ENCODE results near the gene TAF8. TPM values are rescaled to one million over a fixed set of nuclear protein-coding genes. Genes with fewer than 3 reads are reported as not detected.

Gene TAF8
- total RNA-seq, 1 donor from 2014 or later, result 4.8 TPM

- no peak for DNase-seq
Observed at GRCh38 chr6:42125663-42126062, 75.3 kb downstream of the TAF8 start.

GRCh38 chr6:42128460-42129359 is 78.4 kb downstream of the TAF8 start:
- DNase-seq, result no peak

GRCh38 chr6:42129360-42129676 is 79.0 kb downstream of the TAF8 start:
- DNase-seq, result no peak

- DNase-seq, result no peak
Observed at GRCh38 chr6:42131531-42131930, 81.2 kb downstream of the TAF8 start.

- no peak for DNase-seq
Observed at GRCh38 chr6:42133926-42134325, 83.6 kb downstream of the TAF8 start.

GRCh38 chr6:42135161-42135560 is 84.8 kb downstream of the TAF8 start:
- no peak for DNase-seq

GRCh38 chr6:42135722-42136121 is 85.4 kb downstream of the TAF8 start:
- no peak for DNase-seq

- no peak for DNase-seq
Observed at GRCh38 chr6:42136508-42137193, 86.3 kb downstream of the TAF8 start.

Small RNA genes lying within 50 kb of the gene (small RNA-seq; reads per million reads assigned to genes)
- not detected for gene RNU6-761P

Other genes starting within 250 kb of the TAF8 start
- gene USP49, start 155.1 kb upstream of the TAF8 start, total RNA-seq, result 12.5 TPM
- 15.9 TPM for gene MED20, start 129.4 kb upstream of the TAF8 start, total RNA-seq
- 14.0 TPM for gene BYSL, start 129.0 kb upstream of the TAF8 start, total RNA-seq
- gene CCND3, start 108.7 kb upstream of the TAF8 start, total RNA-seq, result 19.2 TPM
- not detected for gene C6orf132, start 92.1 kb downstream of the TAF8 start, total RNA-seq
- 2.2 TPM for gene GUCA1A, start 122.8 kb downstream of the TAF8 start, total RNA-seq
- gene GUCA1B, start 144.4 kb downstream of the TAF8 start, total RNA-seq, result not detected
- gene MRPS10, start 167.3 kb downstream of the TAF8 start, total RNA-seq, result 43.0 TPM

Measured in occipital lobe (tissue), 3 donors.